ENCODE data around the gene SHISA9. TPM values are rescaled to one million over a fixed set of nuclear protein-coding genes. Genes with fewer than 3 reads are reported as not detected.

Gene SHISA9
- total and polyA plus RNA-seq, 7 donors = under 0.01 to 8.6 (median 3.1) TPM

- no peaks in the 10 kb centered on the region for H3K36me3 ChIP-seq
Measured at GRCh38 chr16:12959072-12959471, 57.7 kb downstream of the SHISA9 start.

GRCh38 chr16:12961626-12962025 is 60.2 kb downstream of the SHISA9 start:
- Histone ChIP-seq H3K27me3 (no peaks in the 10 kb centered on the region), H3K36me3 (no peaks in the 10 kb centered on the region), H3K4me1 (no peaks in the 10 kb centered on the region), H3K9me3 (peaks cover 0 to 3% (median 0%) of the 10 kb centered on the region in 4 donors), H3K27ac (no peak overlapping the region), H3K4me3 (no peak overlapping the region)
- no peak for DNase-seq
- no peak for TF ChIP-seq POLR2A (IDR thresholded peaks at IDR 0.05)
- TF ChIP-seq CTCF (IDR thresholded peaks at IDR 0.05) = no peak
- no peak for TF ChIP-seq POLR2AphosphoS5 (IDR thresholded peaks at IDR 0.05)
- TF ChIP-seq EP300 (IDR thresholded peaks at IDR 0.05) = no peak
- WGBS, 2 donors = 76 to 80% methylated on average over 6 of the region's 6 CpGs
- intact Hi-C loops (cut with DNase I) = no loop called here

More at GRCh38 chr16:12959072-12959471, 57.7 kb downstream of the SHISA9 start:
- Histone ChIP-seq H3K27me3 (no peaks in the 10 kb centered on the region), H3K4me1 (no peaks in the 10 kb centered on the region), H3K9me3 (peaks cover 0 to 3% (median 0%) of the 10 kb centered on the region in 4 donors), H3K27ac (no peak overlapping the region), H3K4me3 (no peak overlapping the region)
- intact Hi-C loops (cut with DNase I) = no loop called here
- DNase-seq = no peak
- no peak for TF ChIP-seq POLR2AphosphoS5 (IDR thresholded peaks at IDR 0.05)
- TF ChIP-seq CTCF (IDR thresholded peaks at IDR 0.05) = no peak
- no peak for TF ChIP-seq EP300 (IDR thresholded peaks at IDR 0.05)
- no peak for TF ChIP-seq POLR2A (IDR thresholded peaks at IDR 0.05)

- Histone ChIP-seq H3K36me3 (no peaks in the 10 kb centered on the region), H3K4me1 (no peaks in the 10 kb centered on the region), H3K4me3 (no peak overlapping the region), H3K27me3 (no peaks in the 10 kb centered on the region), H3K27ac (no peak overlapping the region), H3K9me3 (peaks cover 0 to 3% (median 0%) of the 10 kb centered on the region in 4 donors)
- intact Hi-C loops (cut with DNase I) = no loop called here
- no peak for DNase-seq
- WGBS, 2 donors = 30 to 44% methylated on average over 2 of the region's 2 CpGs
- TF ChIP-seq CTCF (IDR thresholded peaks at IDR 0.05) (no peak), EP300 (IDR thresholded peaks at IDR 0.05) (no peak), POLR2A (IDR thresholded peaks at IDR 0.05) (no peak), POLR2AphosphoS5 (IDR thresholded peaks at IDR 0.05) (no peak)
Measured at GRCh38 chr16:12964461-12964860, 63.1 kb downstream of the SHISA9 start.

GRCh38 chr16:12965274-12965804 is 63.9 kb downstream of the SHISA9 start:
- intact Hi-C loops (cut with DNase I) = no loop called here
- 58 to 73% methylated on average over 7 of the region's 7 CpGs for WGBS, 2 donors
- Histone ChIP-seq H3K4me3 (no peak overlapping the region), H3K36me3 (no peaks in the 10 kb centered on the region), H3K9me3 (peaks cover 0 to 3% (median 0%) of the 10 kb centered on the region in 4 donors), H3K27ac (no peak overlapping the region), H3K4me1 (no peaks in the 10 kb centered on the region), H3K27me3 (no peaks in the 10 kb centered on the region)
- TF ChIP-seq POLR2AphosphoS5 (IDR thresholded peaks at IDR 0.05) (no peak), POLR2A (IDR thresholded peaks at IDR 0.05) (no peak)
- DNase-seq = no peak

GRCh38 chr16:12971241-12971640 is 69.8 kb downstream of the SHISA9 start:
- DNase-seq = no peak
- H3K36me3 ChIP-seq = no peaks in the 10 kb centered on the region
- TF ChIP-seq CTCF (IDR thresholded peaks at IDR 0.05) = no peak
- WGBS, 2 donors = 15 to 22% methylated on average over 2 of the region's 2 CpGs
- H3K4me1 ChIP-seq = peaks cover 0 to 7% (median 0%) of the 10 kb centered on the region in 4 donors
- no peak overlapping the region for H3K4me3 ChIP-seq
- H3K27me3 ChIP-seq = no peaks in the 10 kb centered on the region
- H3K9me3 ChIP-seq = no peaks in the 10 kb centered on the region
- intact Hi-C loops (cut with DNase I) = no loop called here
- no peak overlapping the region for H3K27ac ChIP-seq
